Sigmoid colon (tissue), 4 donors: ENCODE measurements around the gene FASN.

Experiments used
- CTCF ChIP-seq, 4 experiments: fragments of 450-650 bp in 3 of 4; fragments of 200-600 bp in 1 of 4; IDR thresholded peaks; one replicate each; pipeline ENCODE4 v1.5.1; 2016 to 2019; ENCODE audit warnings: antibody characterized with exemption in 4 of 4, mild to moderate bottlenecking in 3 of 4, moderate library complexity in 2 of 4
- POLR2AphosphoS5 ChIP-seq, 4 donors: sonication (generic); formaldehyde crosslinking; IDR thresholded peaks; one replicate each; pipeline ENCODE4 v1.6.1; 2017; ENCODE audit warnings: antibody characterized with exemption in 4 of 4

GRCh38 chr17:82037889-82038195, 60.2 kb downstream of the FASN start:
- TF ChIP-seq CTCF (IDR thresholded peaks at IDR 0.05), result no peak
- TF ChIP-seq POLR2AphosphoS5 (IDR thresholded peaks at IDR 0.05), result no peak
